GM06990 (cell line): ENCODE results near the gene CNTNAP5.

Experiments
- DNase-seq: peaks from one replicate; pipeline ENCODE4 v3.0.0-alpha.2; 2011; ENCODE audit not compliant: insufficient read length; ENCODE audit errors: extremely low read depth
- H3K27me3 ChIP-seq: replicated peaks from 2 replicates; pipeline ENCODE4 v1.6.0; 2011; ENCODE audit warnings: low read length; ENCODE audit not compliant: control insufficient read depth, insufficient read depth
- H3K36me3 ChIP-seq: 2 replicates; pipeline ENCODE4 v1.5.1; 2011; ENCODE audit warnings: low read length; ENCODE audit not compliant: control insufficient read depth, insufficient read depth
- H3K4me3 ChIP-seq: replicated peaks from 2 replicates; pipeline ENCODE4 v1.5.1; 2011; ENCODE audit warnings: low read depth, mild to moderate bottlenecking, control low read depth, low read length
- TF ChIP-seq, protein P1 (sequence below): IDR thresholded peaks from 2 replicates; pipeline ENCODE4 v1.5.1; 2011; ENCODE audit warnings: low read length, control low read depth, mild to moderate bottlenecking, inconsistent platforms; ENCODE audit not compliant: insufficient read depth, poor library complexity, severe bottlenecking

The CNTNAP5 gene

GRCh38 chr2:124756048-124756447, 731.0 kb downstream of the CNTNAP5 start:
- Histone ChIP-seq H3K36me3 (no peaks in the 10 kb centered on the region), H3K4me3 (no peak overlapping the region), H3K27me3 (no peaks in the 10 kb centered on the region)
- no peak for DNase-seq
- TF ChIP-seq, protein P1, sequence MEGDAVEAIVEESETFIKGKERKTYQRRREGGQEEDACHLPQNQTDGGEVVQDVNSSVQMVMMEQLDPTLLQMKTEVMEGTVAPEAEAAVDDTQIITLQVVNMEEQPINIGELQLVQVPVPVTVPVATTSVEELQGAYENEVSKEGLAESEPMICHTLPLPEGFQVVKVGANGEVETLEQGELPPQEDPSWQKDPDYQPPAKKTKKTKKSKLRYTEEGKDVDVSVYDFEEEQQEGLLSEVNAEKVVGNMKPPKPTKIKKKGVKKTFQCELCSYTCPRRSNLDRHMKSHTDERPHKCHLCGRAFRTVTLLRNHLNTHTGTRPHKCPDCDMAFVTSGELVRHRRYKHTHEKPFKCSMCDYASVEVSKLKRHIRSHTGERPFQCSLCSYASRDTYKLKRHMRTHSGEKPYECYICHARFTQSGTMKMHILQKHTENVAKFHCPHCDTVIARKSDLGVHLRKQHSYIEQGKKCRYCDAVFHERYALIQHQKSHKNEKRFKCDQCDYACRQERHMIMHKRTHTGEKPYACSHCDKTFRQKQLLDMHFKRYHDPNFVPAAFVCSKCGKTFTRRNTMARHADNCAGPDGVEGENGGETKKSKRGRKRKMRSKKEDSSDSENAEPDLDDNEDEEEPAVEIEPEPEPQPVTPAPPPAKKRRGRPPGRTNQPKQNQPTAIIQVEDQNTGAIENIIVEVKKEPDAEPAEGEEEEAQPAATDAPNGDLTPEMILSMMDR = no peak

GRCh38 chr2:124762388-124762787, 737.3 kb downstream of the CNTNAP5 start:
- Histone ChIP-seq H3K4me3 (no peak overlapping the region), H3K36me3 (no peaks in the 10 kb centered on the region), H3K27me3 (no peaks in the 10 kb centered on the region)
- no peak for DNase-seq
- TF ChIP-seq, protein P1 = no peak

GRCh38 chr2:124763611-124764010, 738.5 kb downstream of the CNTNAP5 start:
- Histone ChIP-seq H3K4me3 (no peak overlapping the region), H3K36me3 (no peaks in the 10 kb centered on the region), H3K27me3 (no peaks in the 10 kb centered on the region)
- TF ChIP-seq, protein P1 = no peak
- DNase-seq = no peak

- TF ChIP-seq, protein P1 = no peak
- Histone ChIP-seq H3K4me3 (no peak overlapping the region), H3K36me3 (no peaks in the 10 kb centered on the region), H3K27me3 (no peaks in the 10 kb centered on the region)
- no peak for DNase-seq
Observed at GRCh38 chr2:124774781-124775180, 749.7 kb downstream of the CNTNAP5 start.

GRCh38 chr2:124776332-124776731, 751.2 kb downstream of the CNTNAP5 start:
- H3K36me3 ChIP-seq = no peaks in the 10 kb centered on the region
- DNase-seq = no peak
- no peak overlapping the region for H3K4me3 ChIP-seq
- TF ChIP-seq, protein P1 = no peak
- H3K27me3 ChIP-seq = no peaks in the 10 kb centered on the region

DNA sequence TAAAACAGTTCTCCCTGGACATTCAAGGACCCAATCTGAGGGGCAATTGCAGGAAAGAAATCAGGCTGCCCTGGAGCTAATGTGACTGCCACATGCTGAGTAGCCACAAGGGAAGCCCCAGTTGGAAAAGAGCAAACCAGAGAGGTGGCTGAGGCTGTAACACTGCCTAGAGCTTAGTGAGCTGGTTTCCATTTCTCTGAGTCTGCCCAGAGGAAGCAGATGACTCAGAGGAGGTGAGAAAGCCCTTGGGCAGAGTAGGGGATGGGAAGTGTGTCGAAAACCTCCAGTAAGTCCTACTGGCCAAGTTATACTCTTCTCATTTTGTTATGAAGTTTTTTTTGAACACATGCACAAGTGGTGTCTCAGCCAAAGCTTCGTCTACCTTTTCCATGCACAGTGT, 753.0 kb downstream of the CNTNAP5 start:
- Histone ChIP-seq H3K36me3 (no peaks in the 10 kb centered on the region), H3K4me3 (no peak overlapping the region), H3K27me3 (no peaks in the 10 kb centered on the region)
- TF ChIP-seq, protein P1 = no peak
- no peak for DNase-seq
